Activated CD4-positive, CD25-positive, alpha-beta regulatory T cell treated with anti-CD3 and anti-CD28 coated beads, Interleukin-2, amount 50 U/mL, for 72 hours (primary cell): ENCODE measurements around the gene NAV2.
A peak's percentile ranks its signal among the peaks of the same experiment; 100 is the strongest.
"Not testable (repeated sequence)": the region's sequence is repeated elsewhere in the genome, so short reads cannot be mapped to it uniquely, and the experiment has no call there.

Source experiments
- DNase-seq: peaks from one replicate; pipeline ENCODE4 v3.0.0; 2021

The NAV2 gene

GRCh38 chr11:20110908-20111669 is 398.5 kb downstream of the NAV2 start:
- DNase-seq, result peak; percentile 47

GRCh38 chr11:20111871-20112270 is 399.2 kb downstream of the NAV2 start:
- DNase-seq, result no peak

GRCh38 chr11:20112291-20113148 is 399.9 kb downstream of the NAV2 start:
- no peak for DNase-seq

GRCh38 chr11:20113149-20113438 is 400.5 kb downstream of the NAV2 start:
- no peak for DNase-seq

- DNase-seq, result no peak
These were observed 402.0 kb downstream of the NAV2 start for GRCh38 chr11:20114588-20114987.

GRCh38 chr11:20116825-20117224 is 404.2 kb downstream of the NAV2 start:
- no peak for DNase-seq

- DNase-seq, result no peak
These were observed 404.7 kb downstream of the NAV2 start for GRCh38 chr11:20117291-20117690.

- DNase-seq, result no peak
These were observed 405.6 kb downstream of the NAV2 start for GRCh38 chr11:20118209-20118608.

- DNase-seq, result no peak
These were observed 406.7 kb downstream of the NAV2 start for GRCh38 chr11:20119315-20119714.

GRCh38 chr11:20120134-20120925 is 407.7 kb downstream of the NAV2 start:
- DNase-seq, result no peak

GRCh38 chr11:20122131-20122530 is 409.5 kb downstream of the NAV2 start:
- no peak for DNase-seq

- DNase-seq, result no peak
These were observed 413.3 kb downstream of the NAV2 start for GRCh38 chr11:20125927-20126326.

- DNase-seq, result no peak
These were observed 414.1 kb downstream of the NAV2 start for GRCh38 chr11:20126724-20127123.

- DNase-seq, result peak; percentile 76
These were observed 415.3 kb downstream of the NAV2 start for GRCh38 chr11:20127671-20128527.

GRCh38 chr11:20128528-20128825 is 415.8 kb downstream of the NAV2 start:
- DNase-seq, result not testable (repeated sequence)

GRCh38 chr11:20129665-20130064 is 417.0 kb downstream of the NAV2 start:
- no peak for DNase-seq

- peak; percentile 41 for DNase-seq
These were observed 419.4 kb downstream of the NAV2 start for GRCh38 chr11:20131788-20132666.

GRCh38 chr11:20132667-20133039 is 420.0 kb downstream of the NAV2 start:
- no peak for DNase-seq

GRCh38 chr11:20134991-20135736 is 422.5 kb downstream of the NAV2 start:
- no peak for DNase-seq

GRCh38 chr11:20137637-20138036 is 425.0 kb downstream of the NAV2 start:
- DNase-seq, result no peak

GRCh38 chr11:20138707-20139106 is 426.1 kb downstream of the NAV2 start:
- no peak for DNase-seq
